GM21390 (cell line): Measurements from ENCODE around the gene TEP1.
"Not testable (repeated sequence)": the region's sequence is repeated elsewhere in the genome, so short reads cannot be mapped to it uniquely, and the experiment has no call there.

Experiments
- ATAC-seq: cut with Tn5 transposase; IDR thresholded peaks from one replicate; pipeline ENCODE4 v1.9.1; 2021; ENCODE audit not compliant: unreplicated experiment

Gene TEP1

DNA sequence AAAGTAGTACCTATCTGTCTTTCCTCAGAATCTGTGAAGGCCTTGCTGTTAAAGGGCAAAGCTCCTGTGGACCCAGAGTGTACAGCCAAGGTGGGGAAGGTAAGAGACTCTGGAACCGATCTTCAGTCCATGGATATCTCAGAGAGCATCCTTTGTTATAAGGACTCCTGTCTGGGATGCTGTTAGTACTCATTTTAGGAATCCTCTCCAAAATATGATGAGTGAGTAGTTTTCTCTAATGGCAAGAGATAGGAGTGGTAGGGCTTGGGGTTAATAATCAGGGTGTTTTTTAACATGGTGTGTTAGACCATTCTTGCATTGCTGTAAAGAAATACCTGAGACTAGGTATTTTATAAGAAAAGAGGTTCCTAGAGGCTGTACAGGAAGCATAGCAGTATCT is 67.9 kb downstream of the TEP1 start:
- ATAC-seq = no peak

DNA sequence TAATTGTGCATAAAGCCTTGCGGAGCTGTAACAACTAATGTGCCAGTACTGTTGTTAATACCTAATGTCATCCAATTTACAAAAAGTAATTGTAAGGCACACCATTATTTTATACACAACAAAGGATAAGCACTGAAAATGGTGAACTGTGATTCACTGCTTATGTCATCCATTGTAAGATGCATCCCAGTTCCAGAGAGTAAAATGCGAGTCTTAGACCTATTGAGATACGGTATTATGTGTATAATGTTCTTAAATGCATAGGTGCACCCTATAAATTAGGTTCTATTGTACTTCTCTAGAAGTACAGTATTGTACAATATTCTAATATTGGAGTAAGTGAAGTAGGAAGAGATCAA is 69.5 kb downstream of the TEP1 start:
- ATAC-seq = no peak

DNA sequence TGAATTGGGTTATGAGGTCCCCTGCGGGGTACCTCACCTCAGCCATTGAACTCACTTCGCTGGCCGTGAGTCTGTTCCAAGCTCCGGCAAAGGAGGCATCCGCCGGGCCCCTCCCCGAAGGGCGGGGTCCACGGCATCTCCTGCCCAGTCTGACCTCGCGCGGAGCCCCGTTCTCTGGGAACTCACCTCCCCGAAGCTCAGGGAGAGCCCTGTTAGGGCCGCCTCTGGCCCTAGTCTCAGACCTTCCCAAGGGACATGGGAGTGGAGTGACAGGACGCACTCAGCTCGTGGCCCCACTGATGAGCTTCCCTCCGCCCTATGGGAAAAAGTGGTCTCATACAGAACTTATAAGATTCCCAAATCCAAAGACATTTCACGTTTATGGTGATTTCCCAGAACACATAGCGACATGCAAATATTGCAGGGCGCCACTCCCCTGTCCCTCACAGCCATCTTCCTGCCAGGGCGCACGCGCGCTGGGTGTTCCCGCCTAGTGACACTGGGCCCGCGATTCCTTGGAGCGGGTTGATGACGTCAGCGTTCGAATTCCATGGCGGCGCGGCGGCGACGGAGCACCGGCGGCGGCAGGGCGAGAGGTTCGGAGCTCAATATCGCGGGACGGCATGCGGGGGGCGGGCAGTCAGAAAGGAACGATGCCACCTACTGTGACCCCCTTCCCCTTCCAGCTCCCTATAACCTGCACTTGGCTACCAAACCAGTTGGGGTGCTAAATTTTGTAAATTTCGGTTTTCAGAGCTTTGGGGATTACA is 70.0 kb downstream of the TEP1 start, which contains the start of gene PARP2:
Gene PARP2 (plus strand): TSS at position 544 of the 770 bp plus-strand sequence. CDS start 7 bp downstream, at position 551.
- ATAC-seq = peak; percentile 90

DNA sequence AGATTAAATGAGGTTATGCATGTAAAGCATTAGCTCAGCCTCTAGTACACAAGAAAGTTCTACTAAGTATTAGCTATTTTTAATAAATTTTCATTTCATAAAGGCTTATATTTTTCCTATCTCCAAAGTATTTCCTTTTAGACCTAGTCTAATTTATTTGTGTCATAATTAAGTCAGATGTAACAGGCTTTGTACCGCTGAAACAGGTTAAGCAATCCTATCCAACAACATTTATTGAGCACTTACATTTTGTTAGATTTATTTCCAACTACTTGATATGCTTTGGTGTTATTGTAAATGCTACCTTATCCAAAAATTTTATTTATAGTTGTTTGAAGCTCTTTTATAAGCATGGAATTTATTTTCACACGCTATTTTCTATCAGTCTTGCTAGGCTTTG is 71.7 kb downstream of the TEP1 start:
- ATAC-seq = no peak

DNA sequence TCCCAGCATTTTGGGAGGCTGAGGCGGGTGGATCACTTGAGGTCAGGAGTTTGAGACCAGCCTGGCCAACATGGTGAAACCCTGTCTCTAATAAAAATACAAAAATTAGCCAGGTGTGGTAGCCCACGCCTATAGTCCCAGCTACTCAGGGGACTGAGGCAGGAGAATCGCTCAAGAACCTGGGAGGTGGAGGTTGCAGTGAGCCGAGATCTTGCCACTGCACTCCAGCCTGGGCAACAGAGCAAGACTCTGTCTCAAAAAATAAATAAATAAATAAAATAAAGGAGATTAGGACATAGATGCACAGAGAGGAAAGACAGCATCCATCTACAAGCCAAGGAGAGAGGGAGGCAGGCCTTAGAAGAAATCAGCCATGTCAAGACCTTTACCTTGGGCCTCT is 72.3 kb downstream of the TEP1 start:
- not testable (repeated sequence) for ATAC-seq

DNA sequence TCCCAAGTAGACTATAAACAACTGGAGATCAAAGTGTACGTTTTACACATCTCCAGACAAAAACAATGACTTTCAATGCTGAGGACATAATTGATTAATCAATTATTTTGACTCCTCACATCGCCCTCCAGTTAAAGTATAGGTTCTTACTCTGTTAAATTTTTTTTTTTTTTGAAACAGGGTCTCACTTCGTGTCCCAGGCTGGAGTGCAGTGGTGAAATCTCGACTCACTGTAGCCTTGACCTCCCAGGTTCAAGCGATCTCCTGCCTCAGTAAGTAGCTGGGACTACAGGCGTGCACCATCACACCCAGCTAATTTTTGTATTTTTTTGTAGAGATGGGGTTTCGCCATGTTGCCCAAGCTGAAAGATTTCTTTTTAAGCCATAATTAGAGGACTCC is 79.3 kb downstream of the TEP1 start:
- no peak for ATAC-seq

DNA sequence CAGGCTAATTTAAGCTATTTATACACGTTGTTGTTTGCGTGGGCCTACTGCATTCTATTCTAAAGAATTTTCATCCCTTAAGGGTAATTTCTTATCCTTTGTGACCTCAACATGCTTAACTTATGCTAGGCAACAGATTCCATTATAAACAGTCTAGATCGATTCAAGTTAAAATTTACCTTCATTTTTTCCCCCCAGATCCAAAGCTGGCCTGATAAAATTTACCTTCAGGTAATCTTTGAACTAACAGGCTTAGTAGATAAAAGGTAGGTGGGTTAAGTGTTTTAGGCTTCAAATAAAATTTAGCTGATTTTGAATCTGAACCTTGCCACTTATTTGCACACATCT is 79.8 kb downstream of the TEP1 start:
- ATAC-seq = no peak

DNA sequence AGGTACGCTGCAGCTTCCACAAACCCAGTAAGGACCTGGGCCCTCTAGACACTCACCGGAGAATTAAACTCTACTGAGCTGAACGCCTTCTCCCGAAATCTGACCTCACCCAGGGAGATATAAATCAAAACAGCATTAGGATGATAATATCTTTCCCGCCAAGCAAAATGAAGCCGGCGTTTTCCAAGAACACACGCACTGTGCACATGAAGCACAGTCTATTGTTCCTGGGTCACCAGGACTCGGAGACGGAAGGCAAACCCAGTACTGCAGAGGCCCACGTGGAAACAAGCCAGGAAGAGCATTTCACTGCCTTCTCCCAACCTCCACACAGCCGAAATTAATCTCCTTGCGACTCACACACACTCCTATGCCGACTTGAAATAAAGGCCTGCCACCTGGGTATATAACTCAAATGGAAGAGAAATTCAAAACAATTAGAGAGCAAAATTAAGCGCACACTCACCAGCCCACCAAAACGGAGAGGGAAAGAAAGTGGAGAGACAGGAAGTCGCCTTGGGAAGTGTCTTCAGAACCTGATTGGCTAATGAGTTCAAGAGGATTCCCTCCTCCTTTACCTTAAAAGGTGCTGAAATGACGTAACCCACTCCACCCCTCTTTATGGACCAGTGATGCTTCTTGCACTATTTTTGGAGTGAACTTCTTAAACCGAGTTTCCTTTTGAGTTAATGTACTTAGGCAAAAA is 80.4 kb downstream of the TEP1 start, which contains the start of gene CCNB1IP1:
Gene CCNB1IP1 (minus strand): TSS at position 492 of the 706 bp plus-strand sequence. CDS start 16,756 bp downstream, outside the sequence.
- ATAC-seq = peak; percentile 97

DNA sequence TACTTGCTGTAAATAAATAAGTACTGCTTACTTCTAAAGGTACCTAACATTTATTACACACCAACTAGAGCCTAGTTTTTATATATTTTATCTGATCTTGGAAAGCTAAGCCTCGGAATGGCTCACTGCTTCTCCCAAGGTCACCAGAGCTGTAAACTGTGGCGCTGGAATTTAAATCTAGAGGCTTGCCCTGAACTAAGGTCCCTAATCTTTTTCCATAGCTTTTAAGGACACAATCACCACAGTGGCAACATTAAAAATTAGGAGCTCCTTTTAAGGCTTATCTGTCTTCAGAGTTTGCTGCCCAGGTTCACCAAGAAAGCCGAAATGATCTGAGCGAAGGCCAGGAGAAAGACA is 80.9 kb downstream of the TEP1 start:
- ATAC-seq = no peak

DNA sequence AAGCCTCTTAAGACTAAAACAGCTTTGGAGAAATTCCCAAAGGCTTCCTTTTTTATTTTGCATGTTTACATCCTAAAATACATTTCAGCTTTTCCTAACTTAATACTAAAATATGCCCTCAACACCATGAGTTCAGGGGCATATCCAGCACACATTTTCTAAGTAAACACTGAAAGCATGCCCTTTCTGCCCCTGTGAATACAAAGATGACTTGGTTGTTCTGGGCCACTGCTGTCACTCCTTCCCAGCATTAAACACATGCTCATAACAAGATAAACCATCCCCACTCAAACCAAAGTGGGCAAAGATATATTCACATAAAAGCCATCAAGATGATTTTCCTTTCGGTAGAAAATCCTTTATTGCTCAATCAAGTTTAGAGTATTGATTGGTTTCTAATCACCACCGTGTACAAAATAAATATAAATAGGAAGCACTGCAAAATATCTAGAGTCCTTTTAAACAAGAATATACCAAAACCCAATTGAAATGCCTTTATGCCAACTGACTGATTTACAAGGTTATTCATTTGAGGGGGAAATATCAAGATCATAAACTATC is 82.2 kb downstream of the TEP1 start:
- ATAC-seq = no peak

DNA sequence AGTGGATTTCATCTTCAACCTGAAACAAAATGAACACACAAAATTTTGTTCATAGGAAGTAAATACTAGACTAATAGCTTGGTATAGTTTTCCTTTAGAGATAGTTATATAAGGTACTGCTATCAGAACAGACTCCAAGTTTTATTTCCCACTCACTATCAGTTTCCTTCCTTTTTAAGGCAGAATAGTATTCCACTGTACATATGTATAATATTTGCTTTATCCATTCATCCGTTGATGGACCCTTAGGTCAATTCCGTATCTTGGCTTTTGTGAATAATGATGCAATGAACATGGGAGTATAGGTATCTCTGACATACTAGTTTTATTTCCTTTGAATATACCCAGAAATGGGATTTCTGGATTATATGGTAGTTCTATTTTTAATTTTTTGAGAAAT is 83.9 kb downstream of the TEP1 start:
- ATAC-seq = no peak

DNA sequence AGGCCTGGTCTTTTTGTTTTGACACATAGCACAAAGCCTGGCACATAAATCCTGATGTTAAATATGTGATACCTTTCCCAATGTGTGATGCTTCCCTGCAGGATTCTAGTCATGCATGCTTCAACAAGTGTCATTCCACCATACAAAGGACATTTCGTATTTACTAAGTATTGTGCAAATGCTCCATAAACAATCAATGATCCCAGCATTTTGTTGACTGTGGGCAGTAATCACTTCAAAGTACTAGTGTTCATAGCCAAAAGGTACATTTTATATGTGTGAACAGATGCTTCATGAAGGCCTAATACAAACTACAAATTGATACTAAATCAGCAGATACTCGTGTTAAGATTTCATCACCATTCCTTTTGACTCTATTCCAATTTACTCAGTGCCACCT is 84.6 kb downstream of the TEP1 start:
- no peak for ATAC-seq

DNA sequence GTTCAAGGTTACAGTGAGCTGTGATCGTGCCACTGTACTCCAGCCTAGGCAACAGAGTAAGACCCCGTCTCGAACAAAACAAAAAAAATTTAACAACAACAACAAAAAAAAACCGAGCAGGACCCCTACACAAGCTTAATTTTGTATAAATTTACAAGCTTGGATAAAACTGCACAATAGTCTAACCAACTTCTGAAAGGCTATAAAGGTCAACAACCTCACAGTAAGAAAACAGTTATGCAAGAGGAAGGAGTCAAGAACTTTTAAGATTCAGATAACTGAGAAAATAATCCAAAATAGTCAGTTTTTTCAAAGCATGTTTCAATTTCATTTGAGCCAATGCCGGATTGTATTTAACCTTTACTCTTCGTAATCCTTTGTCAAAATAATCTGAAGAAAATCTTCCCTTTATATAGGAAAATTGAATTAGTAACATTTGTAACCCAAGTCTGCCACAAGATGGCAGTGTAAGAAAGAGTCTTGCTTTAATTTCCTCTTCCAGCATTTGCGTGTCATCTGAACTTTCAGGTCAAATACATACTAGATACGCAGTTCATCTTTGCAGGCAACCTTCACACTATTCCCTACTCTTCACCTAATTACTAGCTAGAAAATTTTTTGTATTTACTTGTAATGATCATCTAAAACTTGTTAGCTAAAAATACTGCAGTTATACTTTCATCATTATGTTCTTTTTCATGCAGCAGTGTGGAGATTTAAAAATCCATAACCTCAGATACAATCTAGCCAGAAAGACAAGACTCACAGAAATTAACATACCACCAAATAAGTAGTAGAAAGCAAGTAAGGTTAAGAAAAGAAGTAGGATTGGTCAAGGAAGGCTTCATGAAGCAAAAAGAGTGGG is 86.1 kb downstream of the TEP1 start:
- ATAC-seq = no peak

DNA sequence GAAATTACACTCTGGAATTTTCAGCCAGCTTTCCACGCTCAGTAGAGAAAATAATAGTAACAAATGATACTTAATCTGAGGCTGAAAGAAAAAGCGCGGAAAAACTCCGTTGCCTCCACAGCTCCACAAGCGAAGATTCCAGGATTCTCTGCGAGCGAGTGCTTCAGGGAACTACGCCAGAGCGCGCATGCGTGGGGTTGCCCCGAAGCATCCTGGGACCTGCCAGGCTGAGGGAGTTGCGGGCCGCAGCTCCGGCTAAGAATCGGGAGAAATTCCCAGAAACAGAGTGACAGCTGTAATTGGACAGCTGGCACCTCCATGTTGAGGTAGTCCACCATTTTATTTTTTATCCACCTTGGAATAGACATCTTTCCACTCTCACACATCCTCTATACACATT is 95.6 kb downstream of the TEP1 start:
- no peak for ATAC-seq
